ENCODE measurements around the gene SAMD7. TPM values are rescaled to one million over a fixed set of nuclear protein-coding genes. Genes with fewer than 3 reads are reported as not detected.

SAMD7 gene
- total and polyA plus RNA-seq, 9 of the 15 experiments (the other 6 are each of a cell fraction or from before 2014, with no cell fraction given), result not detected

DNA sequence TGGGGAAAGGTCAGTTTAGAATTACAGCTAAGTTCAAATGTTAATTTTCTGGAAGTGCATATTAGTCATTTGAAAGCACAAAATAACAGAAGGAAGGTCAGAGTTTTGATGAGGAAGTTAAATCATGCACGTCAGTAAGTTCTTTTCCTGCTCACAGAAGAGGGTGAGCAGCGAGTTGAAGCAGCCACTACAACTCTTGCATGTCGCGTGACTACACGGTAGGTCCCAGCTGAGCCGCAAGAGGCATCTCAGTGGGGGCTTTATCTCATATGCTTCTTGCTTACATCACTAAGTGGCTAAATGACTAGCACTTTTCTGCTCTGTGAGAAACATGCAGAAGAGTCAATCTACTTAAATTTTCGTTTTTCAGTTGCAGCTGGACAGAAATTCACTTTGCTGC is 33.9 kb downstream of the SAMD7 start (continued):
- TF ChIP-seq, protein P1, sequence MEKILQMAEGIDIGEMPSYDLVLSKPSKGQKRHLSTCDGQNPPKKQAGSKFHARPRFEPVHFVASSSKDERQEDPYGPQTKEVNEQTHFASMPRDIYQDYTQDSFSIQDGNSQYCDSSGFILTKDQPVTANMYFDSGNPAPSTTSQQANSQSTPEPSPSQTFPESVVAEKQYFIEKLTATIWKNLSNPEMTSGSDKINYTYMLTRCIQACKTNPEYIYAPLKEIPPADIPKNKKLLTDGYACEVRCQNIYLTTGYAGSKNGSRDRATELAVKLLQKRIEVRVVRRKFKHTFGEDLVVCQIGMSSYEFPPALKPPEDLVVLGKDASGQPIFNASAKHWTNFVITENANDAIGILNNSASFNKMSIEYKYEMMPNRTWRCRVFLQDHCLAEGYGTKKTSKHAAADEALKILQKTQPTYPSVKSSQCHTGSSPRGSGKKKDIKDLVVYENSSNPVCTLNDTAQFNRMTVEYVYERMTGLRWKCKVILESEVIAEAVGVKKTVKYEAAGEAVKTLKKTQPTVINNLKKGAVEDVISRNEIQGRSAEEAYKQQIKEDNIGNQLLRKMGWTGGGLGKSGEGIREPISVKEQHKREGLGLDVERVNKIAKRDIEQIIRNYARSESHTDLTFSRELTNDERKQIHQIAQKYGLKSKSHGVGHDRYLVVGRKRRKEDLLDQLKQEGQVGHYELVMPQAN (IDR thresholded peaks at IDR 0.05; ENCODE audit: borderline replicate concordance), result no peak
- TF ChIP-seq, protein P2, sequence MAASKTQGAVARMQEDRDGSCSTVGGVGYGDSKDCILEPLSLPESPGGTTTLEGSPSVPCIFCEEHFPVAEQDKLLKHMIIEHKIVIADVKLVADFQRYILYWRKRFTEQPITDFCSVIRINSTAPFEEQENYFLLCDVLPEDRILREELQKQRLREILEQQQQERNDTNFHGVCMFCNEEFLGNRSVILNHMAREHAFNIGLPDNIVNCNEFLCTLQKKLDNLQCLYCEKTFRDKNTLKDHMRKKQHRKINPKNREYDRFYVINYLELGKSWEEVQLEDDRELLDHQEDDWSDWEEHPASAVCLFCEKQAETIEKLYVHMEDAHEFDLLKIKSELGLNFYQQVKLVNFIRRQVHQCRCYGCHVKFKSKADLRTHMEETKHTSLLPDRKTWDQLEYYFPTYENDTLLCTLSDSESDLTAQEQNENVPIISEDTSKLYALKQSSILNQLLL (CRISPR knock-in tag; IDR thresholded peaks at IDR 0.05; ENCODE audit: borderline replicate concordance), result no peak
- TF ChIP-seq SMARCC2 (IDR thresholded peaks at IDR 0.05; ENCODE audit: low read depth) (peak; percentile 37; the same call in 1 of the 2 replicates), NRF1 (conservative IDR thresholded peaks at IDR 0.05 in 1 of 2, IDR thresholded peaks at IDR 0.05 in 1 of 2) (peak; percentile 29 to 44; a peak in 3 of 4 replicates), SRSF7 (optimal IDR thresholded peaks at IDR 0.05; ENCODE audit: low read depth, low read length) (no peak), TEAD4 (IDR thresholded peaks at IDR 0.05; ENCODE audit: low read length) (peak; percentile 48; the same call in 1 of the 2 replicates), TEAD4 (CRISPR knock-in tag; IDR thresholded peaks at IDR 0.05; ENCODE audit: borderline replicate concordance) (no peak), MAFK (IDR thresholded peaks at IDR 0.05; ENCODE audit: low read length) (0 out of 2 replicates have a peak, but pooled peaks have one; percentile 29), ZNF551 (CRISPR knock-in tag; IDR thresholded peaks at IDR 0.05) (no peak), ZBED1 (IDR thresholded peaks at IDR 0.05) (no peak), ZFP1 (CRISPR knock-in tag; IDR thresholded peaks at IDR 0.05) (no peak), U2AF2 (optimal IDR thresholded peaks at IDR 0.05; ENCODE audit: low read depth, low read length) (no peak)
- TF ChIP-seq, protein P3, sequence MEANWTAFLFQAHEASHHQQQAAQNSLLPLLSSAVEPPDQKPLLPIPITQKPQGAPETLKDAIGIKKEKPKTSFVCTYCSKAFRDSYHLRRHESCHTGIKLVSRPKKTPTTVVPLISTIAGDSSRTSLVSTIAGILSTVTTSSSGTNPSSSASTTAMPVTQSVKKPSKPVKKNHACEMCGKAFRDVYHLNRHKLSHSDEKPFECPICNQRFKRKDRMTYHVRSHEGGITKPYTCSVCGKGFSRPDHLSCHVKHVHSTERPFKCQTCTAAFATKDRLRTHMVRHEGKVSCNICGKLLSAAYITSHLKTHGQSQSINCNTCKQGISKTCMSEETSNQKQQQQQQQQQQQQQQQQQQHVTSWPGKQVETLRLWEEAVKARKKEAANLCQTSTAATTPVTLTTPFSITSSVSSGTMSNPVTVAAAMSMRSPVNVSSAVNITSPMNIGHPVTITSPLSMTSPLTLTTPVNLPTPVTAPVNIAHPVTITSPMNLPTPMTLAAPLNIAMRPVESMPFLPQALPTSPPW (CRISPR knock-in tag; IDR thresholded peaks at IDR 0.05), result peak; percentile 50; the same call in 1 of the 2 replicates
- TF ChIP-seq, protein P4, sequence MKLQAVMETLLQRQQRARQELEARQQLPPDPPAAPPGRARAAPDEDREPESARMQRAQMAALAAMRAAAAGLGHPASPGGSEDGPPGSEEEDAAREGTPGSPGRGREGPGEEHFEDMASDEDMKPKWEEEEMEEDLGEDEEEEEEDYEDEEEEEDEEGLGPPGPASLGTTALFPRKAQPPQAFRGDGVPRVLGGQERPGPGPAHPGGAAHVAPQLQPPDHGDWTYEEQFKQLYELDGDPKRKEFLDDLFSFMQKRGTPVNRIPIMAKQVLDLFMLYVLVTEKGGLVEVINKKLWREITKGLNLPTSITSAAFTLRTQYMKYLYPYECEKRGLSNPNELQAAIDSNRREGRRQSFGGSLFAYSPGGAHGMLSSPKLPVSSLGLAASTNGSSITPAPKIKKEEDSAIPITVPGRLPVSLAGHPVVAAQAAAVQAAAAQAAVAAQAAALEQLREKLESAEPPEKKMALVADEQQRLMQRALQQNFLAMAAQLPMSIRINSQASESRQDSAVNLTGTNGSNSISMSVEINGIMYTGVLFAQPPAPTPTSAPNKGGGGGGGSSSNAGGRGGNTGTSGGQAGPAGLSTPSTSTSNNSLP (IDR thresholded peaks at IDR 0.05; ENCODE audit: borderline replicate concordance, low read depth, low read length), result no peak
- TF ChIP-seq, protein P5, sequence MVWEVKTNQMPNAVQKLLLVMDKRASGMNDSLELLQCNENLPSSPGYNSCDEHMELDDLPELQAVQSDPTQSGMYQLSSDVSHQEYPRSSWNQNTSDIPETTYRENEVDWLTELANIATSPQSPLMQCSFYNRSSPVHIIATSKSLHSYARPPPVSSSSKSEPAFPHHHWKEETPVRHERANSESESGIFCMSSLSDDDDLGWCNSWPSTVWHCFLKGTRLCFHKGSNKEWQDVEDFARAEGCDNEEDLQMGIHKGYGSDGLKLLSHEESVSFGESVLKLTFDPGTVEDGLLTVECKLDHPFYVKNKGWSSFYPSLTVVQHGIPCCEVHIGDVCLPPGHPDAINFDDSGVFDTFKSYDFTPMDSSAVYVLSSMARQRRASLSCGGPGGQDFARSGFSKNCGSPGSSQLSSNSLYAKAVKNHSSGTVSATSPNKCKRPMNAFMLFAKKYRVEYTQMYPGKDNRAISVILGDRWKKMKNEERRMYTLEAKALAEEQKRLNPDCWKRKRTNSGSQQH (CRISPR knock-in tag; IDR thresholded peaks at IDR 0.05), result no peak
- TF ChIP-seq, protein P6, sequence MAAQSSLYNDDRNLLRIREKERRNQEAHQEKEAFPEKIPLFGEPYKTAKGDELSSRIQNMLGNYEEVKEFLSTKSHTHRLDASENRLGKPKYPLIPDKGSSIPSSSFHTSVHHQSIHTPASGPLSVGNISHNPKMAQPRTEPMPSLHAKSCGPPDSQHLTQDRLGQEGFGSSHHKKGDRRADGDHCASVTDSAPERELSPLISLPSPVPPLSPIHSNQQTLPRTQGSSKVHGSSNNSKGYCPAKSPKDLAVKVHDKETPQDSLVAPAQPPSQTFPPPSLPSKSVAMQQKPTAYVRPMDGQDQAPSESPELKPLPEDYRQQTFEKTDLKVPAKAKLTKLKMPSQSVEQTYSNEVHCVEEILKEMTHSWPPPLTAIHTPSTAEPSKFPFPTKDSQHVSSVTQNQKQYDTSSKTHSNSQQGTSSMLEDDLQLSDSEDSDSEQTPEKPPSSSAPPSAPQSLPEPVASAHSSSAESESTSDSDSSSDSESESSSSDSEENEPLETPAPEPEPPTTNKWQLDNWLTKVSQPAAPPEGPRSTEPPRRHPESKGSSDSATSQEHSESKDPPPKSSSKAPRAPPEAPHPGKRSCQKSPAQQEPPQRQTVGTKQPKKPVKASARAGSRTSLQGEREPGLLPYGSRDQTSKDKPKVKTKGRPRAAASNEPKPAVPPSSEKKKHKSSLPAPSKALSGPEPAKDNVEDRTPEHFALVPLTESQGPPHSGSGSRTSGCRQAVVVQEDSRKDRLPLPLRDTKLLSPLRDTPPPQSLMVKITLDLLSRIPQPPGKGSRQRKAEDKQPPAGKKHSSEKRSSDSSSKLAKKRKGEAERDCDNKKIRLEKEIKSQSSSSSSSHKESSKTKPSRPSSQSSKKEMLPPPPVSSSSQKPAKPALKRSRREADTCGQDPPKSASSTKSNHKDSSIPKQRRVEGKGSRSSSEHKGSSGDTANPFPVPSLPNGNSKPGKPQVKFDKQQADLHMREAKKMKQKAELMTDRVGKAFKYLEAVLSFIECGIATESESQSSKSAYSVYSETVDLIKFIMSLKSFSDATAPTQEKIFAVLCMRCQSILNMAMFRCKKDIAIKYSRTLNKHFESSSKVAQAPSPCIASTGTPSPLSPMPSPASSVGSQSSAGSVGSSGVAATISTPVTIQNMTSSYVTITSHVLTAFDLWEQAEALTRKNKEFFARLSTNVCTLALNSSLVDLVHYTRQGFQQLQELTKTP (IDR thresholded peaks at IDR 0.05; ENCODE audit: low read depth in 1 of 2, partially characterized antibody in 2 of 2), result peak in 1 of 2 experiments; percentile 21

All from K562 (cell line).